H1 (cell line): ENCODE data around the gene ELP5.

Source experiments
- CEBPB ChIP-seq: IDR thresholded peaks from 2 replicates; pipeline ENCODE4 v1.6.1; 2012; ENCODE audit warnings: low read depth, low read length
- CTCF ChIP-seq, 3 experiments: IDR thresholded peaks; 1 replicate in 2 of 3; 2 replicates in 1 of 3; pipeline versions ENCODE4 v1.5.1 to v1.6.1; 2011; ENCODE audit warnings: low read length in 3 of 3, mild to moderate bottlenecking in 3 of 3, inconsistent platforms in 2 of 3, low read depth in 1 of 3, moderate library complexity in 1 of 3; ENCODE audit not compliant: insufficient read depth in 1 of 3; ENCODE audit errors: control extremely low read depth in 1 of 3
- EGR1 ChIP-seq: IDR thresholded peaks from 2 replicates; pipeline ENCODE4 v1.6.1; 2011; ENCODE audit warnings: low read depth, low read length, borderline replicate concordance
- EZH2 ChIP-seq: fragments of 200-600 bp; sonication (generic); IDR thresholded peaks from 2 replicates; pipeline ENCODE4 v1.7.1; 2012; ENCODE audit warnings: low read depth, mild to moderate bottlenecking, moderate library complexity, low read length, inconsistent platforms; ENCODE audit not compliant: severe bottlenecking
- HDAC2 ChIP-seq, 2 experiments: fragments of 300-600 bp in 1 of 2; sonication (generic) in 1 of 2; IDR thresholded peaks; 2 replicates each; pipeline ENCODE4 v1.6.1; 2011 to 2012; ENCODE audit warnings: low read depth in 2 of 2, low read length in 2 of 2, mild to moderate bottlenecking in 2 of 2, moderate library complexity in 2 of 2, borderline replicate concordance in 1 of 2, inconsistent platforms in 1 of 2
- MAX ChIP-seq: IDR thresholded peaks from 2 replicates; pipeline ENCODE4 v1.6.1; 2012; ENCODE audit warnings: inconsistent platforms
- POLR2A ChIP-seq, 2 experiments: IDR thresholded peaks; 1 replicate in 1 of 2; 2 replicates in 1 of 2; pipeline ENCODE4 v1.6.1; 2011; ENCODE audit warnings: low read depth in 2 of 2, low read length in 2 of 2, mild to moderate bottlenecking in 2 of 2; ENCODE audit errors: control extremely low read depth in 1 of 2
- SUZ12 ChIP-seq: fragments of 200-600 bp; sonication (generic); IDR thresholded peaks from 2 replicates; pipeline ENCODE4 v1.6.1; 2012; ENCODE audit warnings: mild to moderate bottlenecking, inconsistent platforms, low read length, moderate library complexity, mixed read lengths
- TAF1 ChIP-seq: IDR thresholded peaks from 2 replicates; pipeline ENCODE4 v1.6.1; 2011; ENCODE audit warnings: mild to moderate bottlenecking, low read depth, low read length

DNA sequence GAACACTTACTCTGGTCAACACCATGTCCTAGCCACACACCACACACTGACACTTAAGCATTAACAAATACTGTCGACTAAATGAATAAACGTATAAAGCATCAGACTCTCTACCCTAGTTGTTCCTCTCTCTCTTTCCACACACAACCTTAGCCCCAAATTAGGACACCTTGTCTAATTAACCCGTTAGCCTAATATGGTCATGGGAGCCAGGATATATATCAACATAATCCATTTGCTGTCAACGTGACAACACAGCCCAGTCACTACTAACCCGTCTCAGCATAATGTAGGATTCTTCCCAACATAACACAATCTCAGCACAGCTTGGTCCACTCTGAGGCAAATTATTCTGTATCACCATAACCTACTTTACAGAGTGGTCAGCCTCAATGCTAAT, 19.9 kb upstream of the ELP5 start:
- no peak for TF ChIP-seq SUZ12
- no peak for TF ChIP-seq CEBPB
- TF ChIP-seq CTCF (IDR thresholded peaks at IDR 0.05; ENCODE audit: control extremely low read depth in 1 of 3, insufficient read depth in 1 of 3, low read depth in 1 of 3, low read length in 3 of 3), result no peak
- no peak for TF ChIP-seq POLR2A (IDR thresholded peaks at IDR 0.05; ENCODE audit: control extremely low read depth in 1 of 2, low read depth in 2 of 2, low read length in 2 of 2)
- no peak for TF ChIP-seq HDAC2 (IDR thresholded peaks at IDR 0.05; ENCODE audit: borderline replicate concordance in 1 of 2, low read depth in 2 of 2, low read length in 2 of 2)
- no peak for TF ChIP-seq TAF1
- no peak for TF ChIP-seq MAX
- TF ChIP-seq EGR1, result no peak
- no peak for TF ChIP-seq EZH2
